GM18870 (cell line): Measurements from ENCODE around the gene MS4A10.

Source experiments
- ATAC-seq: cut with Tn5 transposase; IDR thresholded peaks from one replicate; pipeline ENCODE4 v1.9.1; 2021; ENCODE audit warnings: moderate library complexity; ENCODE audit not compliant: unreplicated experiment

The MS4A10 gene

DNA sequence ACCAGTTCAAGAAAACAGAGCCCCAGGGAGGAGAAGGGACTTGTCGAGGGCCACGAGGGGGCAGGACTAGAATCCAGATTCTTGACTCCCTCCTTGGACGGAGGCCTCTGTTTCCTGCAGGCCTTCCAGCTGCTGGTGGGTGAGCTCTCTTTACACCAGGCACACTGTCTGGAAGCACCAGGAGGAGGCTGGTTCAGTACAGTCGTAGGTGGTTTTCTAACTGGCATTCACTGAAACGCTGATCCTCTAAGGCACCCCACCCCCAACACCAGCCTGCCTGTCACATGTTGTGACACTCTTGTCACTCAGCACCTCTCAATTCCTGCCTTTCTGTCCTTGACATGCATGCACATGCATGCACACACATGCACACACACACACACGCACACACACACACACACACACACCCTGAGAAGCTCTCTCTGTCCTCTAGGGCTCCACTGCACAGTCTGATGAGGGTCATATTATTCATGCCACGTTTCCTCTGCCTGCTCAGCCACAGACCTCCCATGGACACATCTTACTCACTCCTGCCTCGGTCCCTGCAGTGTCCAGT lies 751 bp downstream of the MS4A10 start:
- ATAC-seq: no peak

DNA sequence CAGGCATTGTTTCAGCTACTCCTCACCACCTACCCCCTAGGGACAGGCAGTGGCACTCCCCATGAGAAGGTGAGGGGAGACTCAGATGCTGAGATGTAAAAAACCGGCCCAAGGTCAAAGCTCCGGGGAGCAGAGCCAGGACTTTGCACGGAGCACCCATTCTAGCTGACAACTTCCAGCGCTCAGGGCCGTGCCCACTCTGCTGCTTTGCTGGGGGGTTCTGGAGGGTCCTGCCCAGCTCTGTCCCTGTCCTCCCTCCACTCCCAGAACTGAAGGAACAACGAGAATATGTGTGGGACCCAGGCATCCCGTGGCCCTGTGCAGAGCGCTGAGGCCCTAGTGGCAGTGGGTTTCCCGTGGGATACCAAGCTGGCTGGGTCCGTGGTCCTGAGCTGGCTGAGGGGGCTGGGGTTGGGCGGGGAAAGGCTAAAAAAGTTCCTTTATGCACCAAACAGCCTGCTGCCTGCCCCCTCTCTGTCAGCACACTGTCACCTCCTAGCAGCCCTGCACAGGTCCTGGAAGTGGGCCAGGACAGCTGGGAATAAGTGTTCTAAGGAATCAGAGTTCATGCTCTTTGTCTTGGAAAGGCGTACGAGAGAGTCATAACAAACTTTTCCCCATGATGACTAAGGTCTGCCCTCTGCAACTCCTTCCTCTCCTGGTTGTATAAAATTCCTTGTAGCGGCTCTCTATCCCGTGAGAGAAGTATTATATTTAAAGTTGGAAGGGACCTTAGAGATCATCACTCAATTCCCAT lies 1.9 kb downstream of the MS4A10 start:
- ATAC-seq: no peak

DNA sequence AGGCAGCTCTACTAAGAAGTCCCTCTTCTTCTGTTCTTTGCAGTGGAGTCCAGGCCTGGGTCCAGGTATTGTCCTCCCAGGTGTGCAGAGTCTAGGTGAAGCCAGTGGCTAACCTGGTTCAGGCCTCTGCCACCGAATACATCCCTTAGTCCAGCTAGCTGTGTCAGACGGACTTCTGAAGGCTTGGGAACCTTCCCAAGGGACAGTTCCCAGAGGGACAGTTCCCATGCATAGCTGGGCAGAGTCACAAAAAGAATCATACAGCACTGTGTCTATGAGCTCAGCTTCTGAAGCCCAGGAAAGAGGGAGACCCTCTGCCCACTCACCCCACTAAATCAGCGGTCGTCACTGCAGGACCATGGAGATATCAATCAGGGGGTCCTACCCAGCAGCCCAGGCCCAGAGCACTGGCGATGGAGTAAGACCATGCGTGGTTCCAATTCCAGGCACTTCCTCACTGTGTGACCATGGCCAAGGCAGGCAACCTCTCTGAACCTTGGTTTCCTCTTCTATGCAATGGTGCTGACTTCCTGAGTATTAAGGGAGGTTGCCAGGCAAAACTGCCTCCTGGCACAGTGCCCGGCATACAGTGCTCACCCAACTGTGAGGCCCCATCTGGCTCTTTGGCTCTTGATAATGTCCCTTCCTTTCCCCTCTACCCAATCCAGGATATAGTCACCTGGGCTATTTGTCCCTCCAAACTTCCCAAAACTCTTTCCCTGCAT lies 3.4 kb downstream of the MS4A10 start:
- ATAC-seq: no peak

DNA sequence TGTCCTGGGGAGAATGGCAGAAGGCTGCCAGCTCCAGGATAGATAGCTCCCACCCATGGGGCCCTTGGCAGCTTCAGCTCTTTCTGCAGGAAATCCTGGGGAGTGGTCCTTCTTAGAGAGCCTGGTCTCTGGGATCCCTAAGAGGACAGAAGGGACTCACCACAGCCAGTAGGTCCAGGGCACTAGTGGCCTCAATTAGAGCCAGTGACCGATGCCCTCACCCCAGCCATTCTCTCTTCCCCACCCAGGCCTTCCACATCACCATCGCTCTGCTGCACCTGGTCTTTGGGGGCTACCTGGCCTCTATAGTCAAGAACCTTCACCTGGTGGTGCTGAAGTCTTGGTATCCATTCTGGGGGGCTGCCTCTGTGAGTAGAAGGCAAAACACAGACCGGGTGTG lies 5.6 kb downstream of the MS4A10 start:
- no peak for ATAC-seq

DNA sequence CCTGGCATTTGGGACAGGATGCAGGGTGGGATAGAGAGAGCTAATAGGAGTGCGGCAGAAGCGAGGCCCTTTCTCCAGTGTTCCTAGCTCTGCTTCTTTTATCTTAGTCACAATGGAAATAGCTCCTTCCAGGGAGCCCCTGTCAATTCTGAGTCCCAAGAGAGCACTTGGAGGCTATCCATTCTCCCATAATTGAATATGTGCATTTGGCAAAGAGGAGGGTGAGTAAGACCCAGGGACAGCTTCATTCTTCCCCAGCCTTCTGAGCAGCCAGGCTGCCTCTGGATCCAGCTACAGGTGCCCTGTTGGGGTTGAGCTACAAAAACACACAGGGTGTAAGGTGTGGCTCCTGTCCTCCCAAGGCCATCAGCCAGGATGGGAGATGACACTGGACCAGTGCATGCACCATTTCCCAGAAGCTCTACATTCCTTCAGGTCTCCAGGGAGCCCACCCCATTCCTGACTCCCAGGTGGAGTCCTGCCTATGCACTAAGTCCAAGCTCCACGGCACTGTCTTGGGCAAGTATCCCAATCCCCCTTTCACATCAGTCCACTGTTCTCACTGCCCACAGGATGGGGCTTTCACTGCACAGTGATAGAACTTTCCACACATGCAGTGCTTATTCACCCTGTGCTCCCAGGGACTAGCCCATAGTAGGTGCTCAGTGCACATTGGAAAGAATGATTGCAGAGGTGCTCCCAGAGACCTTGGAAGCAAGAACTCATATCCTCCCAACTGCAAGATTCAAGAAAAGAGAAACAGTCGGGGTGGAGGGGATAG lies 6.2 kb downstream of the MS4A10 start:
- no peak for ATAC-seq

DNA sequence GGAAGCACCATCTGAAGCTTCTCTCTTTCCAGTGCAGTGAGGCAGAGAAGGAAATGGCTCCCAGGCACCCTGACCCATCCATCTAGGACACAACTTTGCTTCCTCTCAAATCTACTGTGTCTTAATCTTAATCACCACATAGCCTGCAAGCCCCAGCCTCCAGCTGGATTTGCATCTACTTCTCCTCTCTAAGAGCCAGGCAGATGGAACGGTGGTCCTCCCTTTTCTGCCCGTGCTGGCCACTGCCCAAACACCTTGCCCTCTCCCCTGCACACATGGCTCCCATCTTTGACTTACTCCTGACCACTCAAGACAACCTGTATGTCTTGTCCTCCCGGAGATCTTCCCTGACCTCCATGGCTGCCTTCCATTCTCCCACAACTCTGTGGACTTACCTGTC lies 7.4 kb downstream of the MS4A10 start:
- ATAC-seq: no peak

DNA sequence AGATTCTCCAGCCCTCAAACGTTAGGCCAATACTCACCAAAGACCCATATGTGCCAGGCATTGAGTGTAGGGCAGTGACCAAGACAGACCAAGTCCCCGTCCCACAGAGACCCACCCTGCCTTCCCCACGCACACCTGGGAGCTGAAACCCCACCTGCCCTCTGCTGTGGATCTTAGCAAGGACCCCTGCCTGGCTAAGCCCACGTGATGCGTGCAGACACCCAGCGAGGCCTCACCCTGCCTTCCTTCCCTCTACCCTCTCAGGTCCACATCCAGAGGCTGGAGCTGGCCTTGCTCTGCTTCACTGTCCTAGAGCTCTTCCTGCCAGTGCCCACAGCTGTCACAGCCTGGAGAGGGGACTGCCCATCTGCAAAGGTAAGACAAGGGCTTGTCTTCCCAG lies 10.2 kb downstream of the MS4A10 start:
- ATAC-seq: no peak

DNA sequence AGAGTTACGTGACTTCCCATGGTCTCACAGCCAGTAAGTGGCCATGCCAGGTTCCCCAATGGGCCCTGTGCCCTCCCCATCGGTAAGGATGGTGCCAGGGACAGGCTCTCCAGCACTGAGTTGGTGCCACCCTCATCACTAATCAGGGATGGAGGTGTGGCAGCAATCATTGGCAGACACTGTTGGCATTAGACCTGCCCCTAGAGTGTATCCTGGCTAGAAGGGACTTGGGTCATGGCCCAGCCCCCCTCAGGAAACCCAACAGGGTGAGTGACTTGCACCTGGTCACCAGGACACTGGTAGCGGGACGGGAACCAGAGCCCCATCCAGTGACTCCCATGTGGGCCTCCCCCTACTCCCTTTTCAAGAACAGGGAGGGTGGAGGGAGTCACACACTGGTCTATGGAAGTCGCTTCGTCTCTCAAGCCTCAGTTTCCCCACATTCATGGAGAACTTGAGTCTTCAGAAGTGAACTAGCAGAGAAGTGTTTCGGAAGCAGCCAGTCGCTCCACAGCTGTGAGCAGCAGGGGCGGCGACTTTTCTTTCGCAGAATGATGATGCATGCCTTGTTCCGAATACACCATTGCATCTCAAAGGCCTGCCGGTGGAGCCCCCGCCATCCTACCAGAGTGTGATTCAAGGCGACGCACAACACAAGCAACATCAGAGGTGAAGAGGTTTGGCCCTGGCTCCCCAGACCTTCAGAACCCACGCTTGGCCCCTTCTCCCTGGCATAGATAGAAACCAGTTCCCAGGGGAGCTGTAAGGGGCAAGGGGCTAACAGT lies 12.9 kb downstream of the MS4A10 start:
- ATAC-seq: no peak

DNA sequence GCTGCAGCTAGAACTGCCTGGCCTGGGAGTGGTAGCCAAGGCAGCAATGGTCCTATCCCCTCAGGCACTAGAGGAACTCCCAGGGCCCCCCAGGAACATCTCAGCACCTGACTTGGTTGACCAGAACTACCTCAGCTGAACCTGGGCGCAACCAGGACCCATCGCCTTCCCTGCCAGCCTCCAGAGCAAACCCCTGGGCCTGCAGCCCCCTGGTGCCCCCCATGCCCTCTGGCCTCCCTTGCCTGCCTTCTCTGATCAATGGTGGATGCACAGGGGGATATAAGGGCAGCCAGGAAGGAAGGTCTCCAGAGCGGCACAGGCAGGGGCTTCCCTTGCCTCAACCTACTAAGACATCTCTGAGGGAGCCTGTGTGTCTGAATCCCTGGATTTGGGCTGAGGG lies 13.5 kb downstream of the MS4A10 start:
- no peak for ATAC-seq

DNA sequence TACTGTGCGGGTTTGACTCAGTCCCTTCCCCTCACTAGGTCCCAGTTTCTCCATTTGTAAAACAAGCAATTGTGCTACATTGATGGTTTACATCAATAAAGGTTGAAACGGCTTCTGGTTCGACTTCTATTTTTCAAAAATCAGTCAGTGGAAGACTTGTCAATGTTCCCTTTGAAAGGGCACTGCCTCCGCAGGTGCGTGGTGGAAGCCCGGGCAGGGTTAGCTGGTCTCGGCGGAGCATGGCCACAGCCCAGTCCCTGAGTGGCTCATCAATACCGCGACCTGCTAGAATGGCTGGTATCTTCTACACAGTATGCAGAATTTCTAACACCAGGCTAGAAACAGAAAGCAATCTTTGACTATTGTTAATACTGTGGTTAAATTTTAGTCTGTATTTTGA lies 16.1 kb downstream of the MS4A10 start:
- no peak for ATAC-seq

DNA sequence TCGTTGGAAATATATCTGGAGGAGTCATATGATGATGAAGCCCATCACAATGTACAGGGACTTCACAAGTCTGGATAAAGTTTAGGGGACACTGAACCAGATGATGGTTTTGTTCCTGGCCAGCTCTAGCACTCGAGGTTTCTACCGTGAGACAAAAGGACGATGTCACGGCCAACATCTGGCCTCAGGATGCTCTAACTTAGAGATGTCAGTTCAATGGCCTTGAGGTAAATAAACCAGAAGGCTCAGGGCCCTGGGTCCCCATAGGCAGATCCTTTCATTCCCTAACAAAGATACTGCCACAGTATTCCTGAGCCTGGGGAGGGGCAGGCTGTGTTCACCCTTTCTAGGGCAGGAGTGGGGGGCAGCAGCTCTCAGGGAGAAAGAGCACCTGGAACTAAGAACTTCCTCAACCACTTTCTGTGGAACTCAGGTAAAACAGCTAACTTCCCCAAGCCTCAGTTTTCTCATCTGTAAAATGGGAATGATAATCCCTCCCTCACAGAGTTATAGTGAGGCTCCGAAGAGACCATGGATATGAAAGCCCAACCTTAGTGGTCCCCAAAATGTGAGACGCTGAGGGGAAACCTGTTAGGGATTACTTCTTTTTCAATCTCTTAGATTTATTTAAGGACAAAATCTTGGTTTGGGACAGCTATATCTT lies 18.3 kb downstream of the MS4A10 start:
- ATAC-seq: no peak

DNA sequence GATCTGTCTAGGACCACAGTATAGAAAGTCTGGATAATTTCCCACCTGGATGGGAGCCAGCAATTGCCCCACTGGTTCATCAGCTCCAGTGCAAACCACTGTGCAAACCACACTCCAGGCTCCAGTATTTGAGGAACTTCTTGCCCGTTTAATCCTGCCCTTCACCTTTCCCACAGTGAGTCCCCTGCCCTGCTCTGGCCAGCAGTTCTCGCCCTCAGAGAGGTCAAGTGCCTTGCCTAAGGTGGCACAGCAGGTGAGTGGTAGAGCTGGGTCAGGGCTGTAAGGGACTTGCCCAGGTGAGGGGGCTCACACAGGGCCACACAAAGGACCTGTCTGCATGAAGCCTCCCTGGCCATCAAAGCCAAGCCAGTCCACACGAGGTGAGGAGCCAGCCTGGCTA lies 24.1 kb downstream of the MS4A10 start:
- no peak for ATAC-seq

DNA sequence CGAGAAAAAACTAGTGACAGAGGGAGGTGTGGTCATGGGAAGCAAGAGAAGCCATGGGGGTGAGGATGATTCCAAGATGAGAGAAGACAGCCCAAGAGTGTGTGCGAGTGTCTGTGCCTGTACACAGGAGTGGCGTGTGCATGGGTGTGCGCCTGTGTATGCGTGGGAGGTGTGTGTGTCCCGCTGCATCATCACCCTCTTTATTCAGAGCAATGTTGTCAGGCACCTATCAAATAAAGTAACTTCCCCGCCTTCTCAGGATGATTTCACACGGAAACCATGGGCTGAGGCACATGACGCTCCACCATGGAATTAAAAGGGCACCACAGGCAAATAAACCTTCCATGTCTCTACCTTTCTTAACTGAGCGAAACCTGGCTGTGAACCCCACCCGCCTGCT lies 24.6 kb downstream of the MS4A10 start:
- ATAC-seq: no peak

DNA sequence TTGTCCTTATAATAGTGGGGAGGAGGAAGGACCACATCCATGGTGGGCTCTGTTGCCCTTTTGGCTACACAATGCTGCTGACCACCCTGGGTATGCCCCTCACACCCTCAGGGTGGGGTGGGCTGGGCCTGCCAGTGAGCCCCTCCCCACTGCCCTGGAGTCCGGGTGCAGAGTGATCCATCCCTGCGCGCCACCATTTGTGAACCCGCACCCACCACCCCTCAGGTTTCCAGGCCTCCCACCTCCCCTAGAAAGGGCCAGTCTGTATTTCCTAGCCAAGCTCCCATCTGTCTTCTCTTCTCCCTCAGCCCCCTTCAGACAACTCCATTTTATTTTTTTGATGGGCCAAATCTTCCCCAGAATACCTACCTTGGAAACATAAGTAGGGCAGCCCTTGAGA lies 25.0 kb downstream of the MS4A10 start:
- ATAC-seq: no peak

DNA sequence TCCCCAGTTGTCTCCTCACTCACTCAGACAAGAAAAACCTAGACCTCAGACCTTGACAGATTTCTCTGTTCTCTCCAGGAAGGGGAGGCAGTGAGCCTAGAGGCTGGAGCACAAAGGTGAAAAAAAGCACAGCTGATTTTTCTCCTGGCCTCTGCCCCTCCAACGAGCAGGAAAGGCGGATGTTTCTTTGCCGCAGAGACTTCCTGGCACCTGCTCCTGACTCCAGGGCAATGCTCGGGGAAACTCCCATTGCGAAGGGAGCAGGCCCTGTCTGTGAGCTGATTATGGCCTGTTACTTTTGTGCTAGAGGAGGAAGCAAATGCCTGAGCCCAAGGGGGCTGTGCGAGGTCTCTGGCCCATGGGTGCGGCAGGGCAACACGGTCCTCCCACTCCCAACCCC lies 25.4 kb downstream of the MS4A10 start:
- ATAC-seq: no peak

DNA sequence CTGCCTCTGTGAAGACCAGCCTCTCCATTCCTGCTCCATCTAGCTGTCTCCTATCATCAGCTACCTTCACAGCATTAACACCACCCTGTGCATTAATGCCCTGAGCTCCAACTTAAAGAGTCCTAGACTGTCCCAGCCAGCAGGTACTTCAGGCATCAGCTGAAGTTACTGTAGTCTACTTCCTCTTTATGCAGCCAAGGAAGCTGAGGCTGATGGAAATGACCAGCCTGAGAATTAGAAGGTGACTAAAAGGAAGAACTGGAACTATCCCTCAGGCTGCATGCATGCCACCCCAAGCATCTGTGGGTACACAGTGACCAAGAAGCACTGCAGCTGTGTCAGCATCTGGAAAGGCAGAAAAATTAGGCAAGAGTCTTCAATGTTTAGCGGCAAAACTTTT lies 28.2 kb downstream of the MS4A10 start:
- ATAC-seq: no peak

DNA sequence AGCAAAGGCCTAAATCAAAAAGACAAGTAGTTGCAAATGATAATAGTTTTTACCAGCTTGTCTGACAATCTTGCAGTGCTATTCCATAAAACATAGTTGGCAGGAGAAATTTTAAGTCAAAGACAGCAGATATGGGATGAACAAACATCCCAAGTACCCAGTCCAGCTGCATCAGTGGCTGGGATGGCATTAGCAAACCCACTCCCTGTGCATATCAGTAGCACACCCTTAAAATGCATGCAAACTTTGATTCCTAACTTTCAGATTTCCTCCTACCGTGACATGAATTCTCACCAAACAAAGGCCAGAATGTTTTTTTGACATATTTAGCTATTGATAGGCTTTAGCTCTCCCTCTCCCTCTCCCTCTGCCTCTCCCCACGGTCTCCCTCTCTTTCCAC lies 29.0 kb downstream of the MS4A10 start:
- ATAC-seq: no peak

DNA sequence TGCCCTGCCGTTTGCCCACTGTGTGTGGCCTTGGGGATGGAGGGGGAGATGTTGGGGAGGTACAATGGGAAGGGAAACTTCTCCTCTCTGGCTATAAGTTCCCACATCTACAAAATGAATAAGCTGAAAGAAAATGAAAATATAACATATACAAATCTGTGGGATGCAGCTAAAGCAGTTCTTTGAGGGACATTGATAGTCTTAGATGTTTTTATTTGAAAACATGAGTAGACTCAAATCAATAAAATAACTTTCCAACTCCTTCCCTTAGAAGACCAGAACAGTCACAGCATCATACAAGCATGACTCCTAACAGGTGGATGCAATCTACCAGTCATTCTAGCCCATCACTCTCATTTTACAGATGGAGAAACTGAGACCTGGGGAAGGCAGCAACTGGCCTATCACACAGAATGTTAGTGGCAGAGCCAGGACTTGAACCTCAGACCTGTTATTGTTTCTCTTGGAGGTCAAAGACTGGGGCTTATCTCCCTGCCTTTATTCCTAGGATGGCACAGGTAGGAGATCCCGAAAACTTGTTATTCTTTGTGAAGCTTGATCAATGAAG lies 31.5 kb downstream of the MS4A10 start:
- no peak for ATAC-seq

DNA sequence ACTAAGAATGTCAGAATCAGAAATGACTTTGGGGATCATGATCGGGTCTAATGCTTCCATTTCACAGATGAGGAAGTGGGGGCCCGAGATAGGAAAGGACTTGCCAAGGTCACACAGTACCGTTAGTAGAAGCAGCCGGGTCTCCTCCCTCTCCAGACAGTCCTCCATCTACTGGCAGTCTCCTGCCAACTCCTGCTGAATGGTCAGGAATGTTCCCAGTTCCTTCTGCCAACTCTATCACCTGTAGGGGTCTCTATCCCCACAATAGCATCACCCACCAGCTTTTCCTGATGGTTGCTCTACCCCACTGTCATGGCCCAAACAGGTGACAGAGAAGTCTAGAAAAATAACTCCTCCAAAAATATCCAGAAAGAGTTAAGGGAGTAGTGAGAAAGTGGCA lies 32.9 kb downstream of the MS4A10 start:
- ATAC-seq: no peak
